NB4 (cell line): Measurements from ENCODE around the gene RAB42.

Experiments
- CTCF ChIP-seq: IDR thresholded peaks from one replicate; pipeline ENCODE4 v1.5.1; 2012; ENCODE audit warnings: low read depth, low read length
- MAX ChIP-seq: IDR thresholded peaks from 2 replicates; pipeline ENCODE4 v1.6.1; 2011; ENCODE audit warnings: low read depth, low read length
- MYC ChIP-seq: IDR thresholded peaks from 2 replicates; pipeline ENCODE4 v1.6.1; 2011; ENCODE audit warnings: low read depth, low read length
- POLR2A ChIP-seq: IDR thresholded peaks from 2 replicates; pipeline ENCODE4 v1.6.1; 2011; ENCODE audit warnings: mild to moderate bottlenecking; ENCODE audit not compliant: insufficient read length; ENCODE audit errors: extremely low read depth

GRCh38 chr1:28577738-28578536 is 14.1 kb upstream of the RAB42 start:
- TF ChIP-seq CTCF: no peak
- TF ChIP-seq MAX: no peak
- TF ChIP-seq MYC: no peak
- no peak for TF ChIP-seq POLR2A
